SK-N-SH treated with all-trans-retinoic acid at 6 μM for 48 hours (cell line): ENCODE measurements around the gene ANKRD30B.

Experiments used
- ARNTL ChIP-seq: fragments of 450-650 bp; formaldehyde crosslinking; IDR thresholded peaks from 2 replicates; pipeline ENCODE4 v1.5.0; 2020; ENCODE audit warnings: low read depth, mild to moderate bottlenecking, moderate library complexity, borderline replicate concordance
- PATZ1 ChIP-seq: fragments of 250-450 bp; sonication (Bioruptor Pico); IDR thresholded peaks from 2 replicates; pipeline ENCODE4 v1.8.0; 2020; ENCODE audit warnings: mild to moderate bottlenecking, moderate library complexity, borderline replicate concordance
- RARB ChIP-seq: fragments of 250-450 bp; sonication (Bioruptor Pico); IDR thresholded peaks from 2 replicates; pipeline ENCODE4 v1.8.0; 2021; ENCODE audit warnings: mild to moderate bottlenecking, moderate library complexity
- TCF4 ChIP-seq: fragments of 250-450 bp; sonication (Bioruptor Pico); IDR thresholded peaks from 2 replicates; pipeline ENCODE4 v1.8.0; 2021; ENCODE audit warnings: mild to moderate bottlenecking, moderate library complexity, borderline replicate concordance
- TF ChIP-seq, protein P1 (sequence below): fragments of 250-450 bp; sonication (Bioruptor Pico); IDR thresholded peaks from 2 replicates; pipeline ENCODE4 v1.5.0; 2020; ENCODE audit warnings: mild to moderate bottlenecking, moderate library complexity

GRCh38 chr18:14747513-14748474 lies at the start of gene ANKRD30B:
- no peak for TF ChIP-seq RARB (CRISPR knock-in tag)
- TF ChIP-seq, protein P1, sequence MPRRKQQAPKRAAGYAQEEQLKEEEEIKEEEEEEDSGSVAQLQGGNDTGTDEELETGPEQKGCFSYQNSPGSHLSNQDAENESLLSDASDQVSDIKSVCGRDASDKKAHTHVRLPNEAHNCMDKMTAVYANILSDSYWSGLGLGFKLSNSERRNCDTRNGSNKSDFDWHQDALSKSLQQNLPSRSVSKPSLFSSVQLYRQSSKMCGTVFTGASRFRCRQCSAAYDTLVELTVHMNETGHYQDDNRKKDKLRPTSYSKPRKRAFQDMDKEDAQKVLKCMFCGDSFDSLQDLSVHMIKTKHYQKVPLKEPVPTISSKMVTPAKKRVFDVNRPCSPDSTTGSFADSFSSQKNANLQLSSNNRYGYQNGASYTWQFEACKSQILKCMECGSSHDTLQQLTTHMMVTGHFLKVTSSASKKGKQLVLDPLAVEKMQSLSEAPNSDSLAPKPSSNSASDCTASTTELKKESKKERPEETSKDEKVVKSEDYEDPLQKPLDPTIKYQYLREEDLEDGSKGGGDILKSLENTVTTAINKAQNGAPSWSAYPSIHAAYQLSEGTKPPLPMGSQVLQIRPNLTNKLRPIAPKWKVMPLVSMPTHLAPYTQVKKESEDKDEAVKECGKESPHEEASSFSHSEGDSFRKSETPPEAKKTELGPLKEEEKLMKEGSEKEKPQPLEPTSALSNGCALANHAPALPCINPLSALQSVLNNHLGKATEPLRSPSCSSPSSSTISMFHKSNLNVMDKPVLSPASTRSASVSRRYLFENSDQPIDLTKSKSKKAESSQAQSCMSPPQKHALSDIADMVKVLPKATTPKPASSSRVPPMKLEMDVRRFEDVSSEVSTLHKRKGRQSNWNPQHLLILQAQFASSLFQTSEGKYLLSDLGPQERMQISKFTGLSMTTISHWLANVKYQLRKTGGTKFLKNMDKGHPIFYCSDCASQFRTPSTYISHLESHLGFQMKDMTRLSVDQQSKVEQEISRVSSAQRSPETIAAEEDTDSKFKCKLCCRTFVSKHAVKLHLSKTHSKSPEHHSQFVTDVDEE (CRISPR knock-in tag), result no peak
- TF ChIP-seq ARNTL, result no peak
- no peak for TF ChIP-seq TCF4 (CRISPR knock-in tag)
- no peak for TF ChIP-seq PATZ1
